Measurements from ENCODE around the gene ANGPTL4.
"Not testable (repeated sequence)": the region's sequence is repeated elsewhere in the genome, so short reads cannot be mapped to it uniquely, and the experiment has no call there.

The ANGPTL4 gene

GRCh38 chr19:8389891-8390616, 26.1 kb downstream of the ANGPTL4 start, which contains the start of gene RAB11B:
TSS of gene RAB11B (plus strand) at chr19:8390360. CDS start at chr19:8390417, 57 bp downstream.
- DNase-seq (ENCODE audit: low read depth): peak; percentile 94

GRCh38 chr19:8390617-8390981, 26.6 kb downstream of the ANGPTL4 start:
- peak; percentile 86 for DNase-seq (ENCODE audit: low read depth)

- no peak for DNase-seq (ENCODE audit: low read depth)
Measured at GRCh38 chr19:8391198-8392016, 27.5 kb downstream of the ANGPTL4 start.

- DNase-seq (ENCODE audit: low read depth): no peak
Measured at GRCh38 chr19:8392017-8392591, 28.1 kb downstream of the ANGPTL4 start.

- no peak for DNase-seq (ENCODE audit: low read depth)
Measured at GRCh38 chr19:8393192-8393870, 29.4 kb downstream of the ANGPTL4 start.

GRCh38 chr19:8393871-8394250, 29.9 kb downstream of the ANGPTL4 start:
- no peak for DNase-seq (ENCODE audit: low read depth)

- DNase-seq (ENCODE audit: low read depth): no peak
Measured at GRCh38 chr19:8395621-8396082, 31.7 kb downstream of the ANGPTL4 start.

- DNase-seq (ENCODE audit: low read depth): no peak
Measured at GRCh38 chr19:8396185-8396562, 32.2 kb downstream of the ANGPTL4 start.

GRCh38 chr19:8396563-8397203, 32.7 kb downstream of the ANGPTL4 start:
- DNase-seq (ENCODE audit: low read depth): peak; percentile 52

- no peak for DNase-seq (ENCODE audit: low read depth)
Measured at GRCh38 chr19:8397271-8397670, 33.3 kb downstream of the ANGPTL4 start.

- no peak for DNase-seq (ENCODE audit: low read depth)
Measured at GRCh38 chr19:8397746-8398310, 33.9 kb downstream of the ANGPTL4 start.

GRCh38 chr19:8398311-8398771, 34.4 kb downstream of the ANGPTL4 start:
- no peak for DNase-seq (ENCODE audit: low read depth)

GRCh38 chr19:8399681-8400188, 35.8 kb downstream of the ANGPTL4 start:
- DNase-seq (ENCODE audit: low read depth): no peak

GRCh38 chr19:8401981-8402411, 38.0 kb downstream of the ANGPTL4 start:
- no peak for DNase-seq (ENCODE audit: low read depth)

GRCh38 chr19:8403098-8403819, 39.3 kb downstream of the ANGPTL4 start:
- no peak for DNase-seq (ENCODE audit: low read depth)

GRCh38 chr19:8403820-8404109, 39.8 kb downstream of the ANGPTL4 start:
- no peak for DNase-seq (ENCODE audit: low read depth)

GRCh38 chr19:8404391-8405151, 40.6 kb downstream of the ANGPTL4 start:
- DNase-seq (ENCODE audit: low read depth): no peak

- DNase-seq (ENCODE audit: low read depth): not testable (repeated sequence)
Measured at GRCh38 chr19:8410718-8411117, 46.8 kb downstream of the ANGPTL4 start.

- peak; percentile 89 for DNase-seq (ENCODE audit: low read depth)
Measured at GRCh38 chr19:8412783-8413628, 49.1 kb downstream of the ANGPTL4 start, which contains the start of gene MARCHF2. TSS of gene MARCHF2 (plus strand) at chr19:8413305. CDS start at chr19:8421841, 8,536 bp downstream.

Data from activated T-cell treated with anti-CD3 and anti-CD28 coated beads for 1 hour (primary cell).